Urothelium cell line (cell line): ENCODE data around the gene ADGRG1.

ENCODE experiments used
- DNase-seq: peaks from one replicate; pipeline ENCODE4 v3.0.0; 2011; ENCODE audit warnings: low spot score, mixed read lengths
- FAIRE-seq: peaks from 2 replicates; lab custom pipeline; 2011; peaks lifted over from hg19 to GRCh38; lab: Jason Lieb, UNC

ADGRG1 gene

GRCh38 chr16:57714047-57714446, 85.6 kb downstream of the ADGRG1 start:
- no peak for FAIRE-seq
- DNase-seq, result no peak
